ENCODE results near the gene BCAR3. TPM values are rescaled to one million over a fixed set of nuclear protein-coding genes. Genes with fewer than 3 reads are reported as not detected.
A peak's percentile ranks its signal among the peaks of the same experiment; 100 is the strongest.

Gene BCAR3
- total RNA-seq, 1 experiment from 2014 or later, result 9.3 TPM

GRCh38 chr1:93569489-93569888, 112.1 kb downstream of the BCAR3 start:
- H3K9me3 ChIP-seq, result no peaks in the 10 kb centered on the region
- DNase-seq, result no peak
- POLR2A ChIA-PET, result no interaction called here
- TF ChIP-seq CTCF (IDR thresholded peaks at IDR 0.05; ENCODE audit: insufficient read depth in 1 of 2, low read depth in 1 of 2, low read length in 1 of 2, severe bottlenecking in 1 of 2, unreplicated experiment in 1 of 2), result no peak
- Mint-ChIP-seq H3K4me1 (ENCODE audit: low read depth, unreplicated experiment) (peaks cover 22% of the 10 kb centered on the region), H3K4me3 (ENCODE audit: unreplicated experiment) (no peak overlapping the region), H3K27ac (ENCODE audit: unreplicated experiment) (no peak overlapping the region), H3K9me3 (ENCODE audit: unreplicated experiment) (no peaks in the 10 kb centered on the region), H3K36me3 (ENCODE audit: insufficient read depth, unreplicated experiment) (peaks cover 64% of the 10 kb centered on the region), H3K27me3 (ENCODE audit: insufficient read depth, unreplicated experiment) (no peaks in the 10 kb centered on the region)
- peaks cover 2% of the 10 kb centered on the region; the same call in 1 of the 2 replicates for H3K36me3 ChIP-seq (ENCODE audit: control insufficient read depth, insufficient read depth, low read length)
- intact Hi-C loops (cut with micrococcal nuclease; ENCODE audit: unreplicated experiment), result no loop called here
- BruUV-seq (replicated peaks), result no TSS peak
- CTCF ChIA-PET, result no interaction called here
- H3K4me3 ChIP-seq (ENCODE audit: low read depth, low read length), result no peak overlapping the region
- peaks cover 9% of the 10 kb centered on the region for H3K4me1 ChIP-seq
- H3K27me3 ChIP-seq (replicated peaks; ENCODE audit: control insufficient read depth, insufficient read depth, low read length), result no peaks in the 10 kb centered on the region

- H3K9me3 Mint-ChIP-seq (ENCODE audit: unreplicated experiment), result no peaks in the 10 kb centered on the region
- Histone ChIP-seq H3K9me3 (no peaks in the 10 kb centered on the region), H3K4me1 (peaks cover 9% of the 10 kb centered on the region), H3K4me3 (ENCODE audit: low read depth, low read length) (no peak overlapping the region), H3K27me3 (replicated peaks; ENCODE audit: control insufficient read depth, insufficient read depth, low read length) (no peaks in the 10 kb centered on the region), H3K36me3 (ENCODE audit: control insufficient read depth, insufficient read depth, low read length) (peaks cover 2% of the 10 kb centered on the region; the same call in 1 of the 2 replicates)
- TF ChIP-seq CTCF (IDR thresholded peaks at IDR 0.05; ENCODE audit: insufficient read depth in 1 of 2, low read depth in 1 of 2, low read length in 1 of 2, severe bottlenecking in 1 of 2, unreplicated experiment in 1 of 2), result no peak
- H3K4me3 Mint-ChIP-seq (ENCODE audit: unreplicated experiment), result no peak overlapping the region
- DNase-seq, result peak; percentile 24 to 53
- peaks cover 10% of the 10 kb centered on the region for H3K4me1 Mint-ChIP-seq (ENCODE audit: low read depth, unreplicated experiment)
- intact Hi-C loops (cut with micrococcal nuclease; ENCODE audit: unreplicated experiment), result no loop called here
- no peaks in the 10 kb centered on the region for H3K27me3 Mint-ChIP-seq (ENCODE audit: insufficient read depth, unreplicated experiment)
- BruUV-seq (replicated peaks), result no TSS peak
- CTCF ChIA-PET, result no interaction called here
- H3K36me3 Mint-ChIP-seq (ENCODE audit: insufficient read depth, unreplicated experiment), result peaks cover 51% of the 10 kb centered on the region
- peak overlapping the region; percentile 67 for H3K27ac Mint-ChIP-seq (ENCODE audit: unreplicated experiment)
- POLR2A ChIA-PET, result no interaction called here
These were observed 114.2 kb downstream of the BCAR3 start for GRCh38 chr1:93567255-93567918.

GRCh38 chr1:93566227-93566626, 115.4 kb downstream of the BCAR3 start:
- Histone ChIP-seq H3K4me3 (ENCODE audit: low read depth, low read length) (no peak overlapping the region), H3K27me3 (replicated peaks; ENCODE audit: control insufficient read depth, insufficient read depth, low read length) (no peaks in the 10 kb centered on the region), H3K36me3 (ENCODE audit: control insufficient read depth, insufficient read depth, low read length) (peaks cover 2% of the 10 kb centered on the region; the same call in 1 of the 2 replicates), H3K9me3 (no peaks in the 10 kb centered on the region), H3K4me1 (peaks cover 9% of the 10 kb centered on the region)
- intact Hi-C loops (cut with micrococcal nuclease; ENCODE audit: unreplicated experiment), result no loop called here
- H3K27me3 Mint-ChIP-seq (ENCODE audit: insufficient read depth, unreplicated experiment), result no peaks in the 10 kb centered on the region
- H3K9me3 Mint-ChIP-seq (ENCODE audit: unreplicated experiment), result no peaks in the 10 kb centered on the region
- no peak for TF ChIP-seq CTCF (IDR thresholded peaks at IDR 0.05; ENCODE audit: insufficient read depth in 1 of 2, low read depth in 1 of 2, low read length in 1 of 2, severe bottlenecking in 1 of 2, unreplicated experiment in 1 of 2)
- no peak overlapping the region for H3K4me3 Mint-ChIP-seq (ENCODE audit: unreplicated experiment)
- POLR2A ChIA-PET, result no interaction called here
- CTCF ChIA-PET, result no interaction called here
- no TSS peak for BruUV-seq (replicated peaks)
- no peak overlapping the region for H3K27ac Mint-ChIP-seq (ENCODE audit: unreplicated experiment)
- peaks cover 39% of the 10 kb centered on the region for H3K36me3 Mint-ChIP-seq (ENCODE audit: insufficient read depth, unreplicated experiment)
- peaks cover 10% of the 10 kb centered on the region for H3K4me1 Mint-ChIP-seq (ENCODE audit: low read depth, unreplicated experiment)
- no peak for DNase-seq

Data from Caco-2 (cell line).